ENCODE data around the gene SLC5A3.

GRCh38 chr21:34077888-34078287 lies 4.5 kb downstream of the SLC5A3 start:
- TF ChIP-seq, protein P1, sequence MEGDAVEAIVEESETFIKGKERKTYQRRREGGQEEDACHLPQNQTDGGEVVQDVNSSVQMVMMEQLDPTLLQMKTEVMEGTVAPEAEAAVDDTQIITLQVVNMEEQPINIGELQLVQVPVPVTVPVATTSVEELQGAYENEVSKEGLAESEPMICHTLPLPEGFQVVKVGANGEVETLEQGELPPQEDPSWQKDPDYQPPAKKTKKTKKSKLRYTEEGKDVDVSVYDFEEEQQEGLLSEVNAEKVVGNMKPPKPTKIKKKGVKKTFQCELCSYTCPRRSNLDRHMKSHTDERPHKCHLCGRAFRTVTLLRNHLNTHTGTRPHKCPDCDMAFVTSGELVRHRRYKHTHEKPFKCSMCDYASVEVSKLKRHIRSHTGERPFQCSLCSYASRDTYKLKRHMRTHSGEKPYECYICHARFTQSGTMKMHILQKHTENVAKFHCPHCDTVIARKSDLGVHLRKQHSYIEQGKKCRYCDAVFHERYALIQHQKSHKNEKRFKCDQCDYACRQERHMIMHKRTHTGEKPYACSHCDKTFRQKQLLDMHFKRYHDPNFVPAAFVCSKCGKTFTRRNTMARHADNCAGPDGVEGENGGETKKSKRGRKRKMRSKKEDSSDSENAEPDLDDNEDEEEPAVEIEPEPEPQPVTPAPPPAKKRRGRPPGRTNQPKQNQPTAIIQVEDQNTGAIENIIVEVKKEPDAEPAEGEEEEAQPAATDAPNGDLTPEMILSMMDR (IDR thresholded peaks at IDR 0.05) = no peak
- no peak for TF ChIP-seq POLR2AphosphoS5 (IDR thresholded peaks at IDR 0.05)
